GM10266 (cell line): ENCODE data around the gene PUM1.
"Not testable (repeated sequence)": the region's sequence is repeated elsewhere in the genome, so short reads cannot be mapped to it uniquely, and the experiment has no call there.

Source experiments
- DNase-seq: peaks from one replicate; pipeline ENCODE4 v3.0.0; 2012; ENCODE audit errors: extremely low spot score
- CTCF ChIP-seq: IDR thresholded peaks from 2 replicates; pipeline ENCODE4 v1.5.1; 2012; ENCODE audit warnings: mild to moderate bottlenecking, low read depth; ENCODE audit not compliant: control insufficient read depth, insufficient read depth; ENCODE audit errors: missing control alignments

PUM1 gene

GRCh38 chr1:30950053-30950452 lies 115.5 kb downstream of the PUM1 start:
- no peak for DNase-seq
- TF ChIP-seq CTCF: no peak

GRCh38 chr1:30949487-30949838 lies 116.1 kb downstream of the PUM1 start:
- not testable (repeated sequence) for DNase-seq

DNA sequence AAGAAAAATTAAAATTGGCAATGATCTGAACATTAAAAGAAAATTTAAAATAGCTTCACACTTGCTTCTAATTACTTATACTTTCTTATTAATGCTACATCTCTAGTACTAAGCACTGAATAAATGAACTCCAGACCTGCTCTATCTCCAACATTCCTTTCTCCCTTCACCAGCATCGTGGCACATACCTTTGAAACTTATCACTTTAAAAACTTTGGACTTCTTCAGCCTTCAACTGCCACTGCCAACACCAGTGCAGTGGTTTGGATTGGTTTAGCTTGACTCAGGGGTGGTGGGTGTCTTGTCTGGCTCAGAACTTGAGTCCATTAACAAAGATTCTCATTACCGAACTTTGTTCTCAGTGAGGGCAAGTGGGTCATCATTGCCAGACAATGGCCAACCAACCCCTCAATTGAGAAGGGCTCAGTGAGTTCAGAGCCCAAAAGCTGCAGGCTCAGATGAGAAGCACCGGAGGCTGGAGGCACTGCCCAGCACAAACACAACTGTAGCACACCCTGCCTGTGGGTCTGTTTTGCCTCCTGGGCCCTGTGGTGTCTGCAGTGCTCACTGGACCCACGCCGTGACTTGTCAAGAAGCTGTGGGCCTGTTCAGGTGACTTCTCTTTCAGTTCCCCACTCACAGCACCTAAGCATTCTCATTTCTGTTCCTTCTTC lies 116.6 kb downstream of the PUM1 start:
- DNase-seq: not testable (repeated sequence)

GRCh38 chr1:30948278-30948677 lies 117.2 kb downstream of the PUM1 start:
- DNase-seq: no peak
- TF ChIP-seq CTCF: no peak

DNA sequence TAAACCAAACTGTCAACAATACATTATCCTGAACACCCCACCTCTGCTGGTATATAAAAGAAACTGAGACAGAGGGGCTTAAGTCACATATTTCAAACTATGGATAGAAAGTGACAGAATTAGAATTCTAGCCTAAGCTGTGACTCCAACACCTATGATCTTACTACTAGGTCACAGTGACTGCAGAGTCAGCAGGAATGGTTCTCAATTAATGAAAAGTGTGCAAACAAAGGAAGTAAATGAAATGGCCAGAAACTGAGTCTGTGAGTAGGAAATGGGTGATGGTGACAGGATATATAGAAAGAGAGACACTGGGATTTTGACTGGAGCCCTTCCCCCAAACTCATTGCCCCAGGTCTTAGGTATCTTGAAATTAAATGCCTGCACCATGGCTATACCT lies 118.3 kb downstream of the PUM1 start:
- TF ChIP-seq CTCF: no peak
- DNase-seq: no peak

DNA sequence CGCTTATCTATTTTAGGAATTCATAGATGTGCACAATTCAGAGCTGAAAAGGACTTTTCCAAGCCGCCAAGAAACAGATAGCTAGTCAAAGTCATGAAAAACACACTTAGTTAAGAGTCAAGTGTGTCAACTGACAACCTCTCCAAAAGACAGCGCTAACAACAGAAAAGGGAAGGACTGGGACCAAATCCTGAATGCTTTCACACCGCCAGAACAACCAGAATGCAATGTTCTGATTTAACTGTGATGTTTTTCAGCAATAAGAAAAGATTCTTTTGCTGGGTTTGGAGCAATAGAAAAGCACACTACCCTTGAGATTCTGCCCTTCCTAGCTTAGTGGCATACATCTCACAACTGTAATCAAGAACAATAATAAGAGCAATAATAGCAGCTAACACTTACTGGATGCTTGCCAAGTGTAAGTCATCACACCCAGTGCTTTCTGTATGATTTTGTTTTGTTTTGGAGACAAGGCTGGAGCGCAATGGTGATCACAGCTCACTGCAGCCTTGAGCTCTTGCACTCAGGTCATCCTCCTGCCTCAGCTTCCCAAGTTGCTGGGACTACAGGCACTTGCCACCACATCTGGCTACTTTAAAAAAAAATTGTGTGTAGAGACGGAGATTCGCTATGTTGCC lies 123.1 kb downstream of the PUM1 start:
- no peak for TF ChIP-seq CTCF
- DNase-seq: no peak

DNA sequence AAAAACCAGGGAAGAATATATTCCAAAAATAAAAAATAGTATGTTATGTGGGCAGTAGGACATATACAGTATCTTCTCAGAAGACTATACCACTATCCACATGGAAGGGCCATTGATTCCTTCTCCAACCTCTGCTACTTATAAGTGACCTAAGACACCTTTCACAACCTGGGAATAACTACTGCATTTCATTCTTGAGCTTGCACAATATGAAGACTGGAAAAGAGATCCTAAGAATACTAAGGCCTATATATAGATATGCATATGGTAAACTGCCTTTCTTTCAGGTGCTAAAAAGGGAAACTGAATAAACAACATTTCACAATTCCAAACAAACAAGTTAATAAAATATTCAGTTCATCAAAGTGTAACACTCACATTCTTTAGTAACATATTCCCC lies 125.0 kb downstream of the PUM1 start:
- TF ChIP-seq CTCF: no peak

GRCh38 chr1:30936541-30937171 lies 128.9 kb downstream of the PUM1 start:
- no peak for TF ChIP-seq CTCF
- no peak for DNase-seq

More for the DNA sequence above, 125.0 kb downstream of the PUM1 start:
- no peak for DNase-seq

- DNase-seq: not testable (repeated sequence)
Observed at GRCh38 chr1:30935758-30936157, 129.8 kb downstream of the PUM1 start.
